Activated B cell treated with CpG ODN at 0.5 μM for 24 hours (primary cell): ENCODE data around the gene EPB41. TPM values are rescaled to one million over a fixed set of nuclear protein-coding genes. Genes with fewer than 3 reads are reported as not detected.
"Not testable (repeated sequence)": the region's sequence is repeated elsewhere in the genome, so short reads cannot be mapped to it uniquely, and the experiment has no call there.

ENCODE experiments used
- ATAC-seq: fragments of 200-7000 bp; cut with Tn5 transposase; one replicate; pipeline ENCODE4 v1.10.0; 2021; ENCODE audit warnings: low read depth, mild to moderate bottlenecking, moderate library complexity
- CTCF ChIA-PET: fragments of 350-600 bp; sonication (Branson Sonifier 250); formaldehyde crosslinking; loops from one replicate; lab custom pipeline; 2021; ENCODE audit warnings: antibody characterized with exemption; lab: Charles Lee
- POLR2A ChIA-PET: fragments of 350-600 bp; sonication (Branson Sonifier 250); formaldehyde crosslinking; loops from one replicate; lab custom pipeline; 2021; ENCODE audit warnings: antibody characterized with exemption; lab: Charles Lee
- DNase-seq: peaks from one replicate; pipeline ENCODE4 v3.0.0; 2022
- H3K27ac Mint-ChIP-seq: one replicate; pipeline ENCODE4 v1.8.0; 2020; ENCODE audit warnings: mixed read lengths
- H3K27me3 Mint-ChIP-seq: one replicate; pipeline ENCODE4 v1.8.0; 2021; ENCODE audit warnings: mixed read lengths
- H3K36me3 Mint-ChIP-seq: one replicate; pipeline ENCODE4 v1.8.0; 2021; ENCODE audit warnings: low read depth, mixed read lengths
- H3K4me1 Mint-ChIP-seq: one replicate; pipeline ENCODE4 v1.8.0; 2021; ENCODE audit warnings: mixed read lengths
- H3K4me3 Mint-ChIP-seq: one replicate; pipeline ENCODE4 v1.8.0; 2020; ENCODE audit warnings: mild to moderate bottlenecking, mixed read lengths
- H3K9me3 Mint-ChIP-seq: one replicate; pipeline ENCODE4 v1.8.0; 2020; ENCODE audit warnings: mixed read lengths
- intact Hi-C: fragments of 100-400 bp; cut with micrococcal nuclease; formaldehyde crosslinking; loops from one replicate; pipeline ENCODE4 v1.15.1; 2024
- total RNA-seq: library from RNA; stranded (reverse); gene quantifications from 2 replicates; pipeline ENCODE4 v1.2.3, GENCODE V29; 2022
- TF ChIP-seq, protein P1 (sequence below): fragments of 200-600 bp; IDR thresholded peaks from one replicate; pipeline ENCODE4 v1.8.0; 2022; ENCODE audit warnings: antibody characterized with exemption, mild to moderate bottlenecking

EPB41 gene
- total RNA-seq, 1 donor from 2014 or later = 73.8 TPM

DNA sequence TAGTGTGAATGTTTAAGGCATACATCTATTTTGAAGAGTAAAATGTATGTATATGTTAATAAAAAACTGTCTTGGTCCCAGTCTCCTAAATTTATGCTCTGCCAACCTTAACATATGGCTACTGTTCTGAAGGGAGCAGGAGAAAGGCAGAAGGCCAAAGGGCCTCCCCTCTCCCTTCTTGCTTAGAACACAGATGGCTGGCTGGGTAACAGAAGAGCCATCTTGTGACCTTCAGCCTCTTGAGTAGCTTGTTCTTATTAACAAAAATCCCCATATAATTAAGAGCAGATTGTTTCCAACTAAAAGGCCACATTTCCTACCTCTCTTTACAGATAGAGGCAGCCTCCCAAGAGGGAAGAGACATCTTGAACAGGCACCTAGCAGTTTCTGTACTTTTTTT, 36.1 kb downstream of the EPB41 start:
- POLR2A ChIA-PET = interaction anchor here (0.6 kb wide), 1 partner anchor 302 kb away, joined by 8 read pairs; the partner anchor contains the start of gene RNU11
- intact Hi-C loops = no loop called here
- ATAC-seq (no peak), DNase-seq (no peak)
- peak overlapping the region; percentile 24 for H3K27ac Mint-ChIP-seq
- peaks cover 17% of the 10 kb centered on the region for H3K4me1 Mint-ChIP-seq
- H3K4me3 Mint-ChIP-seq = no peak overlapping the region
- H3K27me3 Mint-ChIP-seq = no peaks in the 10 kb centered on the region
- H3K9me3 Mint-ChIP-seq = no peaks in the 10 kb centered on the region
- TF ChIP-seq, protein P1, sequence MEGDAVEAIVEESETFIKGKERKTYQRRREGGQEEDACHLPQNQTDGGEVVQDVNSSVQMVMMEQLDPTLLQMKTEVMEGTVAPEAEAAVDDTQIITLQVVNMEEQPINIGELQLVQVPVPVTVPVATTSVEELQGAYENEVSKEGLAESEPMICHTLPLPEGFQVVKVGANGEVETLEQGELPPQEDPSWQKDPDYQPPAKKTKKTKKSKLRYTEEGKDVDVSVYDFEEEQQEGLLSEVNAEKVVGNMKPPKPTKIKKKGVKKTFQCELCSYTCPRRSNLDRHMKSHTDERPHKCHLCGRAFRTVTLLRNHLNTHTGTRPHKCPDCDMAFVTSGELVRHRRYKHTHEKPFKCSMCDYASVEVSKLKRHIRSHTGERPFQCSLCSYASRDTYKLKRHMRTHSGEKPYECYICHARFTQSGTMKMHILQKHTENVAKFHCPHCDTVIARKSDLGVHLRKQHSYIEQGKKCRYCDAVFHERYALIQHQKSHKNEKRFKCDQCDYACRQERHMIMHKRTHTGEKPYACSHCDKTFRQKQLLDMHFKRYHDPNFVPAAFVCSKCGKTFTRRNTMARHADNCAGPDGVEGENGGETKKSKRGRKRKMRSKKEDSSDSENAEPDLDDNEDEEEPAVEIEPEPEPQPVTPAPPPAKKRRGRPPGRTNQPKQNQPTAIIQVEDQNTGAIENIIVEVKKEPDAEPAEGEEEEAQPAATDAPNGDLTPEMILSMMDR = no peak
- H3K36me3 Mint-ChIP-seq = peaks cover 7% of the 10 kb centered on the region
- CTCF ChIA-PET = no interaction called here

DNA sequence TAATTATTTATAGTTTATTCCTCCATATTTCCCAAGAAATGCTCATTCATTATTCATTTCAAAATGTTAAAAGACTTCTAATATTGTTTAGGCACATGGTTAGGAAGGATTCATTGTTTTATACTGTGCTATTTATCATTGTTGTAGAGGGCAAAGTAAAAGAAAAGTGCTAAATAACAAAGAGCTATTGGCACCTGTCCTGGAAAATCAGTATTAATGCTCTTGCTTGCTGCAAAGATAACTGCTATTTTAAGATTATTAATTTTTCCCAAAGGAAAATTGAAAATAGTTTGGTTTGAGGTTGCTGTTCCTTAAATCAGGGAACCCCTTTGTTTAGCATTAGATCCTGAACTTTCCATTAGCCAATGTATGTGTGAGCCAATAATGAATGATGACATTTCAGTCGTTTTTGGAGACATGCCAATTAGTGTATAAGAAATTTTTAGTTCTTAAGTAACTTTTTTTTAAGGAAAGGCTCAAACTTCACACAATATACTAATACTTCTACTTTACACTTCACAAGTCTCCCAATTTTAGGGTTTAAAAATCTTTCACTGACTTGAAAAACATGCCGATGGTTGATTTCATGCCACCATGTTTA, 39.9 kb downstream of the EPB41 start:
- no peak for DNase-seq
- H3K27ac Mint-ChIP-seq = no peak overlapping the region
- intact Hi-C loops = no loop called here
- ChIA-PET CTCF (no interaction called here), POLR2A (no interaction called here)
- H3K36me3 Mint-ChIP-seq = peaks cover 7% of the 10 kb centered on the region
- no peak overlapping the region for H3K4me3 Mint-ChIP-seq
- no peaks in the 10 kb centered on the region for H3K9me3 Mint-ChIP-seq
- TF ChIP-seq, protein P1 = no peak
- H3K27me3 Mint-ChIP-seq = no peaks in the 10 kb centered on the region
- peaks cover 21% of the 10 kb centered on the region for H3K4me1 Mint-ChIP-seq
- no peak for ATAC-seq

DNA sequence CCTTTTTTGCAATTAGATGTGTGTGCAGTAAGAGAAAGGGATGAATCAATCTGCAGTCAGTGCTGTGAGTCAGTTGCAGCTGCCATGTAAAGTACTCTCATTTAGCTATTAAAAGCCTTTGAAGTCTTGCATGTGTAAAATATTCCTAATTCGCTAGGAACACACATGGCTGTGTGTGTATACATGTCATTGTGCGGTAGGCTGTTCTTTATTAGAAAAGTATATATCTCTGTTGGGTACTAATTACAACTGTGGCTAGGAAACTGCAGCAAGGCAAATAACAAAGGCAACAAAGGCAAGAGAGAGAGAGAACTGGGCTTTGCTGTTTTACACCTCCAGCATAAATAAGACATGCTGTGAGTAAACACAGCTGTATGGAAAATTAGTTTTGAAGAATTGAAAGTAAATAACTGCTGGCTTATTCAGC, 41.7 kb downstream of the EPB41 start:
- ChIA-PET CTCF (interaction anchor here (0.9 kb wide), 1 partner anchor 74 kb away, joined by 3 read pairs; no protein-coding TSS in a partner anchor), POLR2A (no interaction called here)
- DNase-seq (no peak), ATAC-seq (no peak)
- Mint-ChIP-seq H3K4me1 (peaks cover 19% of the 10 kb centered on the region), H3K27ac (no peak overlapping the region), H3K4me3 (no peak overlapping the region), H3K27me3 (no peaks in the 10 kb centered on the region), H3K9me3 (no peaks in the 10 kb centered on the region), H3K36me3 (peaks cover 5% of the 10 kb centered on the region)
- intact Hi-C loops = no loop called here
- TF ChIP-seq, protein P1 = no peak

DNA sequence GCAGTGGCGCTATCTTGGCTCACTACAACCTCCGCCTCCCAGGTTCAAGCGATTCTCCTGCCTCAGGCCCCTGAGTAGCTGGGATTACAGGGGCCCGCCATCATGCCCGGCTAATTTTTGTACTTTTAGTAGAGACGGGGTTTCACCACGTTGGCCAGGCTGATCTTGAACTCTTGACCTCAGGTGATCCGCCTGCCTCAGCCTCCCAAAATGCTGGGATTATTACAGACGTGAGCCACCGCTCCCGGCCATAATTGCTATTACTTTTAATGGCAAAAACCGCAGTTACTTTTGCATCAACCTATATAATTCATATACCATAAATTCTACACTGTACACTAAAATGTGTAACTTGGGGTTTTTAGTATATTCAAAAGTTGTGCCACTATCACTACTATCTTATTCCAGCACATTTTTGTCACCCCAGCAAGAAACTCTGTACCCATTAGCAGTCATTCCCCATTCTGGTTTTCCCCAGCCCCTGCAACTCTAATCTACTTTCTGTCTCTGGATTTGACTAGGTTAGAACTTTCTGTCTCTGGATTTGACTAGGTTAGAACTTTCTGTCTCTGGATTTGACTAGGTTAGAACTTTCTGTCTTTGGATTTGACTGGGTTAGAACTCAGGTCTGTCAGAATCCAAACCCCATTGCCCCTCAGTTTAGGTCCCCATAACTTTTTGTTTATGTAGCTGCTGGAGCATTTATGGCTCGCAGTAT, 47.9 kb downstream of the EPB41 start:
- H3K9me3 Mint-ChIP-seq, intact Hi-C loops, DNase-seq, H3K27me3 Mint-ChIP-seq, H3K4me3 Mint-ChIP-seq, H3K36me3 Mint-ChIP-seq, H3K27ac Mint-ChIP-seq: not testable (repeated sequence)
- H3K4me1 Mint-ChIP-seq = peaks cover 46% of the 10 kb centered on the region
- CTCF ChIA-PET = interaction anchor here (0.8 kb wide), 1 partner anchor 240 kb away, joined by 3 read pairs; no protein-coding TSS in a partner anchor
- peak; percentile 25 for ATAC-seq
- POLR2A ChIA-PET = interaction anchor here (0.7 kb wide), 1 partner anchor 314 kb away, joined by 8 read pairs; the partner anchor contains the start of gene RNU11

DNA sequence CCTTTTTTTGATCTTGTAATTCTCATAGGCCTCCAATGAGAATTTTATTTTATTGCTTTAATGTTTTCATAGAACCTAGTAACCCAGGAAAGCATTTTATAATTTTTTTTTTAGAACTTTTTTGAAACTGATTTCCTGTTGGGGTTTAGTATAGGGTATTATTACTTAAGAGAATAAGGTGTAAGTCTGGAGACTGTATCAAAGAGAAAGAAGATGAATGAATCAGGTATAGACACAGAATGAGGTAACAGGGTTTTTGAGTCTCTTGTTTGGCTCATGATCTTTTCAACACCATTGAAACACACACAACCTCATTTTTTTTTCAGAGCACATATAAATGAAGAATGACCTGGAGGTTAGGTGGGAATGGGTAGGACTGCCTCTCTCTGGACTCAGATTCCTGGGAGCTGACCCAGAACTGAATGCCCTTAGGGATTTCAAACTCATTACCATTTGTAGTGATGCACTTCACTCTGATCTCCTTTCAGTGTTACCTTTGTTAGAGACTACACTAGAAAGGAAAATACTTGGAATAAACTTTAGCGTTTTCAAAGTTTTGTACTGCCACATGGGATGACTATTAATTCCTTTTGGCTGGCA, 51.0 kb downstream of the EPB41 start:
- Mint-ChIP-seq H3K27ac (no peak overlapping the region), H3K36me3 (peaks cover 4% of the 10 kb centered on the region), H3K4me1 (peaks cover 40% of the 10 kb centered on the region), H3K4me3 (no peak overlapping the region), H3K9me3 (no peaks in the 10 kb centered on the region), H3K27me3 (no peaks in the 10 kb centered on the region)
- ChIA-PET POLR2A (no interaction called here), CTCF (no interaction called here)
- ATAC-seq (no peak), DNase-seq (no peak)
- intact Hi-C loops = no loop called here
- TF ChIP-seq, protein P1 = no peak
